HG02973 (cell line): ENCODE data around the gene PDC.
A peak's percentile ranks its signal among the peaks of the same experiment; 100 is the strongest.
"Not testable (repeated sequence)": the region's sequence is repeated elsewhere in the genome, so short reads cannot be mapped to it uniquely, and the experiment has no call there.

Source experiments
- ATAC-seq: cut with Tn5 transposase; IDR thresholded peaks from one replicate; pipeline ENCODE4 v1.9.1; 2021; ENCODE audit warnings: moderate library complexity; ENCODE audit not compliant: unreplicated experiment

The PDC gene

DNA sequence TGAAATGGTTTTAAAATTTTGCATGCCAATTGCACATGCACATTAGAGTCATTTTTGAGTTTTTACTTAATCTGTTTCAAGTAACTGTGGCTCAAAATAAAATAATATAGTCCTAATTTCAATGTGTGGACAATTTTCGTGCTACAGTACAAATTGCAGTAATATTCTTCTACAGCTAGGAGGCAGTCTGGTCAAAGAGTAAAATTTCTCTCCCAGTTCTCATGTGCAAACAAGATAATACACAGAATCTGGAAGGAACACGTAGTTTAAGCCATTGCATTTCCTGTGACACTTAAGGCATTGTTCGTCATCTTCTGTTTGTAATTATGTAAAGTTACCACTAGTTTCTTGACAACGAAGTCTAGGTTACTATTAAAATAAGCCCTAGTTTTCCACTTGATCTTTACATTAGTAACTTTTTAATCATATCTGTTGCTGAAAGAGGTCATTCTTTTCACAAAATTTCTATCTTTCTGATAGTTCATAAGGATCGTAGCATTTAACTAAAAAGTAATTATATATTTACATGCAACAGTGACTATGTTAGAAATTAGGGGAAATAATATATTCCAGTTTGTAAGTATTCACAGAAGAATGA lies 56.4 kb downstream of the PDC start:
- ATAC-seq: peak; percentile 56

DNA sequence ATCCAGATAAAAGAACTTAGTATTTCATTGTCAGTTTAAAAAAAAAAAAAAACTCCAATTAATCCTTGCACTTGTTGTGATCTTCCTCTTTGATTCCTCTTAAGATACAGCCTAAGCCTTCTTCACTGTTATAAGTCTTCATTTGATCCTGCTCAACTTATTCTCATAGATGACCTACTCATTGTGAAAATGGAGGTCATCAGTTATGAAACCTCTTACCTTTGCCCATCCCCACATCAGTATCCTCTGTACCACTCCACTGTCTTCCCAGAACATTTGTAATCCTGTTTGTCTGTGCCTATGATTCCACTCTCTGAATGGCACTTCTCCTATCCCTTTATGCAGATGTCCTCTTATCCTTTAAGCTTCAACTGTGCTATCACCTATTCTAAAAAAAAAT lies 57.3 kb downstream of the PDC start:
- ATAC-seq: no peak

DNA sequence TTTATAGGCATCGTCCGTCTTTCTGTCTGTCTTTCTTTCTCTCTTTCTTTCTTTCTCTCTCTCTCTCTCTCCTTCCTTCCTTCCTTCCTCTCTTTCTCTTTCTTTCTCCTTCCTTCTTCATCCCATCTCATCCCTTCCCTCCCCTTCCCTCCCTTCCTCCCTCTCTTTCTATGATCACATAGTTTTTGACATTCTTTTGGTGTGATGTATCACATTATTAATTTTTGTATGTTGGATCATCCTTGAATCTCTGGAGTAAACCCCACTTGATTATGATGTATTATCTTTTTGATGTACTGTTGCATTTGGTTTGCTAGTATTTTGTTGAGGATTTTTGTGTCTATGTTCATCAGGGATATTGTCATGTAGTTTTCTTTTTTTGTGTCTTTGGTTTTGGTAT lies 59.5 kb downstream of the PDC start:
- ATAC-seq: not testable (repeated sequence)
